NOMO-1 treated with DMSO at 0.1 percent for 48 hours (cell line): ENCODE results near the gene FN3K.

ENCODE experiments used
- DNase-seq: peaks from one replicate; lab custom pipeline; 2025; ENCODE audit not compliant: unreplicated experiment; lab: John Stamatoyannopoulos, UW

FN3K gene

DNA sequence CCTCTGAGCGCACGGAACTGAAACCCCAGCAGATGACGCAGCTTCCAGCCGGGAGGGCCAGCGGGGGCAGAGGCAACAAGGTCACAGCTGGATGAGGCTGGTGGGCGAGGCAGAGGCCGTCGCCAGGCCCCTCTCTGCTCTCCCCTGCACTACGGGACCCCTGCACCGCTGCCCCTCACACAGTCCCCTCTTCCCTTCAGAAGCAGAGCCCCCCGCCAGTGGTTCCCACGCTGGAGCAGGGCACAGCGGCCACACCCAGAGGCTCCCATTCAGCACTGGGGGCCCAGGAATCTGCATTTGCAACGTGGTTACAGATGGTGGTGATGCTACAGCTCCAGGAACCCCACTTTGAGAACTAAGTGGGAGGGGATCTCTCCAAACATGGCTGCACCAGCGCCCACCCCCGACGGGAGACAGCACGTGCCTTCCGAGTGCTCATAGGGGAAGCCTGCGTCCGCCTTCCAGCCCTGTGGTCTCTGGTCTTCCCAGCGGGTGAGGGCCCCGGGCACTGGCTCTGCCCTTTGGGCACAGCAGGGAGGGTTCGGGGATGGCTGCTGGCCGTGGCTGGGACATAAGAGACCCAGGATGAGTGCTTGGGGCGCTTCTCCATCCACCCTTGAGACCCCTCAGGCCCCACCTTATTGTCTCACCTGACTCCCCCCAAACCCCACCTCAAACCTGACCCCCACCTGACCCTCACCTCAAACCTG, 32.2 kb upstream of the FN3K start:
- DNase-seq, result no peak

DNA sequence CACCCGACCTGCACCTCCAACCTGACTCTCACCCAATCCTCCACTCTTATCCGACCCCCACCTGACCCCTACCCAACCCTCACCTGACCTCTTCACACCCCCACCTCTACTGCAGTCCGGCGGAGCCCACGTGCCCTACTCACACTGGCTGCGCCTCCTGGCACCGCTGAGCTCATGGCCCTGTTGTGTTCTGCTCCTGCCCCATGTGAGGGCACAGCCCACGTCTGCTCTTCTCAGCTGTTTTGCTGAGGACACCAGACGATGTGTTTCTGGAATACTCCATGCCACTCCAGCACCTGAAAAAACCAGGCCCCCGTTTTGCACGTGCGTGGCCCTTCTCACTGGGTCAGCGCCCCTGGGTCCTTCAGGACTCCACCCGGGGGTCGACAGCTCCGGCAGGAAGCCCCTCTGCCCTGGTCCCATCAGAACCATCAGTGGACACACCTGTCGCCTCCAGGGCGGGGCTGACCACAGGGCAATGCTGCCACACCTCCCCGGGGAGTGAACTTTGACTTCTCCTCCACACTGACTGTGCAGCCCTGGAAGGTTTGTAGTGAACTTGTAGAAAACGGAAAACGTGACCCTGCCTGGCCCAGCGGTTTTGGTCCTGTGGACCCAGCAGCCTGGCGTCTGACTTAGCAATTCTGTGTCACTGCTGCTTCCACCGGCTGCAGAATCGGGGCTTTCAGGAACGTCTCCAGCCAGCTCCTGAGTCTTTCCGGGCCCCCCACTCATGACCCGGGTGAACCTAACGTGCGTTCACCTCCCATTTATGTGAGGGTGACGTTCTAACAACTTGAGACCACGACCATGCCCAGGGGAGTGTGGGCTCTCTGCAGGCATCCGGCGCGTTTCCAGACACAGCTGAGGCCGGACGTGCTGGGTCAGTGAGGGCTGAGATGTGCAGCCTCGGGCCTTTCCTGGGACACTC, 31.2 kb upstream of the FN3K start:
- no peak for DNase-seq

DNA sequence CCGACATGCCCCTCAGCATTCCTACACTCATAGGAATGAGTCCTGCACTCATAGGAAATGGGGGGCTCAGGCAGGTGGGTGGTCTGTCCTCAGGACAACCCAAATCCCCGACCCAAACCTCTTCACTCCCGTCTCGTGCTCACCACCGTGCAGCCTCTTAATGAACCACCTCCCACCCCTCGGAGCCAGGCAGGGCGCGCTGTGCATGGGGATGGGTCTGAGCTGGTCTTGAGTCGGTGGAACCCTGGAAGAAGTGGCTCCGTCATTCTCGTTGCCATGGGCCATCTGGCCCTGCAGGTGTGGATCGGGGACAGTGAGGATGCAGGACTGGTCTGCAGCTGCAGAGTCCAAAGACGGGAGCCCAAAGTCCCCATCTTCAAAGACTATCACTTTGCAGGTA, 30.5 kb upstream of the FN3K start:
- DNase-seq, result no peak

DNA sequence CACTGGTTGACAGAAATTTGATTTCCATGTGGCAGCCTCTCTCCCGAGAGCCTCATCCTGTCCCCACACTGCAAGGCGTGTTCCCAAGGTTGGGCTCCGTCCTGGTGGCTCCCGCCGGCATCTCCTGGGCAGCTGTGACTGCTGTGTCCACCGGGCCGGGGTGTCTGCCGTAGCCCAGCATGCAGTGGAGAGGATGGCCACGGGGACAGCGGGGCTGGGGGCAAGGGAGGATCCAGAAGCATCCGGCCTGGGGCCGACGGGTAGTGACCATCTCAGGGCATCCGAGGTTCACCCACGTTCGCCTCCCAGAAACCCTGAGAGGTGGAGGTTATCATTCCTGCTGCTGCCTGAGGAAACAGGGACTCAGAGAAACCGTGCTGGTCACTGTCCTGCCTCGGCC, 29.7 kb upstream of the FN3K start:
- no peak for DNase-seq

DNA sequence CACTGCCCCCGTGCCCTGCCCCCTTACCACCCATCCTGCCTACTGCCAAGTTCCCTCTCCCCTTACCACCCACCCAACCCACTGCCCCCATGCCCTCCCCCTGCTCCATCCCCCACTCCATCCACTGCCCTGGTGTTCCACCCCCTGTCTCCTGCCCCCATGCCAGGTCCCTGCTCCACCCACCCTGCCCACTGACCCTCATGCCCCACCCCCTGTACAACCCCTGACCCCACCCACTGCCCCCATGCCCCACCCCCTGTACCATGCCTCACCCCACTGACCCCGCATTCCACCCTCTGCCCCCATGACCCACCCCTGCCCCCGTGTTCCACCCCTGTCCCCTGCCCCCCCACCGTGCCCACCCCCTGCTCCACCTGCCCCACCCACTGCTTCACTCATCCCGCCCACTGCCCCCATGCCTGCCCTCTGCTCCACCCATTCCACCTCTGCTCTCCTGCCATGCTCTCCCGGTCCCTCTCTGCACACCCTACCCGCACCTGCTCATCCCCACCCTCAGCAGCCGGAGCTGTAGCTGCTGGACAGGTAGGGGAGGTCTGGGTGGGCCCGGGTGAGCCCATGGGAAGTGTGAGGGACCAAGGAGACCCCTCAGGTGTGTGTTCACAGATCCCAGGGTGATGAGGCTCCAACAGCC, 26.3 kb upstream of the FN3K start:
- DNase-seq, result no peak

DNA sequence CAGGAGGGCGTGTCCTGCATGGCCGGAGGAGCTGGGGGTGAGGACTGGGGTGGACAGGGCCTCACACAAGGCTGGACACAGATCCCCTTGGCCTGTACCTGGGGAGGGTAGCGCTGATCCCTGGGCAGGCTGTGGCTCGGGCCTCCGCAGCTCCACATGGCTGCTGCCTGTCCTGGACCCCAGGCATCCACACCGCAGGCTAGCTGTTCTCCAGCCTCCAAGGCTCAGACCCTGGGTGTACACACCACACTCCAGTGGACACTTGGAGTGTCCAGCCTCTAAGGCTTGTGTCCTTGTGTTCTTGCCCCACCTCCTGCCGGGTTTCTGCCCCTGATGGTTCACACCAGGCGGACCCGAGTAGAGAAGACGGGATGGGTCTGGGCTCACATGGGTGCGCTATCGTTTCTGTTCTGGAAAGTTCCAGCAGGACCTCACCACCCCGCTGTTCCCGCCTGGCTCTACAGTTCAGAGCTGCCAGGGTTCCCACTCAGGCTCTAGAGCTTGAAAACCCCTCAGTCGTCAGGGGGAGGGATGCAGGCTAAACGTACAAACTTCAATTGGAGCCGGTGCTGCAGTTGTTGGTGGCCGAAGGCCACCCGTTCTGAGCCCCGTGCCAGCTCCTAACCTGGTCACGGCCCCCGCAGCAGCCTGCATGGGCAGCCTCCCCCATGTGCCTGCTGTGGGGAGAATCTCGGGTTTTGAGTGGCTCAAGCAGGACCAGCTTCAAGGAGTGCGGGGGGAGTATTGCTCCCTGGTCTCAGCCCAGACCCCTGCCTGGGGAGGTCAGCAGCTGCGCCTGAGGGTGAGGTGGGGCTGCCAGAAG, 25.5 kb upstream of the FN3K start:
- DNase-seq, result no peak

DNA sequence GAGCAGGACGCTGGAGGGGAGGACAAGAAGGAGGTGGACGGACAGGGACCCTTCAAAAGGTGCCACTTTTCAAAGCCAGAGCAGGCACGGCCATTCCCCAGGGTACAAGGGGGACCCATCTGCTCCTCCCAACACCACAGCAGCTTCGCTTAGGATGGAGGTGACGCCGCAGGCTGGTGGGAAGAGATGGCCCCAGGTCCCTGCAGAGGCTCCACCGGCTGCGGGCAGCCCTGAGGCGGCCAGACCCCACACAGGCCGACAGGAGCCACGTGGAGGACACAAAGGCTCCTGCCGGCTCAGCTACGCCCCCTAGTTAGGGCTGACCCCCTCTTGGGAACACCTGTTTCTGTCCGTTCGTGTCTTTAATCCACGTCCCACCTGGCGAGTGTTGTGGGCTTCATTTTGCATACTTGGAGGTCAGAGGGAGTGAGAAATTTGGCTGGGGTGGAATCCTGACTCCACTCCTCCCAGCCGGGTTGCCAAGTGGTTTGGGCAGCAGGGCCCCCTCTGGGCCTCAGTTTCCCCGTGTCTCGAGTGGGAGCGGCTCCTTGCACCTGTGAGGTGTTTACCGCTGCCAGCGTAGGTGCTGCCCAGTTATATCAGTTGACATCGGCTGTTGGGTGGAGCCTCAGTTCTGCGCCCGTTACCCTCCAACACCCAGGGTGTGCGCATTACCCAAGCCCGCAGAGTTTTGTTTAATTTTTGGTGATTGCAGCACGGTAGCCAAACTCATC, 24.7 kb upstream of the FN3K start:
- DNase-seq, result no peak

DNA sequence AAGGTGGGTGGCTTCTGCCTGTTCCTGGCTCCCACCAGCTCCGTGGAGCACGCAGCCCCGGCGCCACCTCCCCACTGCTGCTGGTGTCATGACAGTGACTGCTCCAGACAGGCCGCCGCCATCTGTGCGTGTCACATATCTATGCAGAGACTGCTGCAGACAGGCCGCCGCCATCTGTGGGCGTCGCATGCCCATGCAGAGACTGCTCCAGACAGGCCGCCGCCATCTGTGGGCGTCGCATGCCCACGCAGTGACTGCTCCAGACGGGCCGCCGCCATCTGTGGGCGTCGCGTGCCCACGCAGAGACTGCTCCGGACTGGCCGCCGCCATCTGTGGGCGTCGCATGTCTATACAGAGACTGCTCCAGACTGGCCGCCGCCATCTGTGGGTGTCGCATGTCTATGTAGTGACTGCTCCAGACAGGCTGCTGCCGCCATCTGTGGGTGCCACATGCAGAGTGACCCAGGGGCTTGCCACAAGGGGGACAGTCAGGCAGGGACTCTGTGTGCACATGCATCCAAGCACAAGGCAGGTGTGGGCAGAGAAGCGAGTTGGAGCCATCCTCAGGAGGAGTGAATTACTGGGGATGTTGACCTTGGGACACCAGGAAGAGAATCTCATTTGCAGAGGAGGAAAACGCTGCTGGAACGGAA, 22.2 kb upstream of the FN3K start:
- no peak for DNase-seq

DNA sequence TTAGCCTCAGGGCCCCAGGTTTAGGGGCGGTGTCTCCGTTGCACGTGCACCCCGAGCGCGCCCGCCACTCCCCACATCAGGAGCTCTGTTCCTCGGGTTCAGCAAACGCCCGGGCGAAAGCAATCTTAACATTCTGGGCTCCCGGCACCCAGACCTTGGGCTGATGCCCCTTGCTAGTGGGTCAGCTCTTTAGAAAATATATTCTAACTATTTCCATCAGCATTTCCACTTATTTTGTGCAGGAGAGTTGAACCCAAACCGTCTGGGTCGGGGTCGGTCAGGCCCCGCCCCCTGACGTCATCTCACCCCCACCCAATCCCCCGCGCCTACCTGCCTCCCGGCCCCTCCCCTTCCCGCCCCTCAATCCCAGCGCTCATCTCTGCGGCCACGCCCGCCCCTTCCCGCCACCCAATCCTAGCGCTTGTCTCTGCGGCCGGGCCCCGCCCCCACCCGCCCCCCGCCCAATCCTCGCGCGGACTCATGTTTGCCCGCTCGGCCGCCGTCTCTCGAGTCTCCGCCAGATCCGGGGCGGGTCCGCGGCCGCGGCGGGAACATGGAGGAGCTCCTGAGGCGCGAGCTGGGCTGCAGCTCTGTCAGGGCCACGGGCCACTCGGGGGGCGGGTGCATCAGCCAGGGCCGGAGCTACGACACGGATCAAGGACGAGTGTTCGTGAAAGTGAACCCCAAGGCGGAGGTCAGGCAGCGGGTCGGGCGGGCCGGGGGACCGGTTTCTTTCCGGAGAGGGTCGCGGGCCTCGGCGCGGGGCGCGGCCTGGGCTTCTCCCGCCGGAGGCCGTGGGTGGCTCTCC, 19.0 kb upstream of the FN3K start, which contains the start of gene FN3KRP:
Gene FN3KRP (plus strand): TSS at position 504 of the 808 bp plus-strand sequence. CDS start 50 bp downstream, at position 554.
- DNase-seq, result peak; percentile 90

DNA sequence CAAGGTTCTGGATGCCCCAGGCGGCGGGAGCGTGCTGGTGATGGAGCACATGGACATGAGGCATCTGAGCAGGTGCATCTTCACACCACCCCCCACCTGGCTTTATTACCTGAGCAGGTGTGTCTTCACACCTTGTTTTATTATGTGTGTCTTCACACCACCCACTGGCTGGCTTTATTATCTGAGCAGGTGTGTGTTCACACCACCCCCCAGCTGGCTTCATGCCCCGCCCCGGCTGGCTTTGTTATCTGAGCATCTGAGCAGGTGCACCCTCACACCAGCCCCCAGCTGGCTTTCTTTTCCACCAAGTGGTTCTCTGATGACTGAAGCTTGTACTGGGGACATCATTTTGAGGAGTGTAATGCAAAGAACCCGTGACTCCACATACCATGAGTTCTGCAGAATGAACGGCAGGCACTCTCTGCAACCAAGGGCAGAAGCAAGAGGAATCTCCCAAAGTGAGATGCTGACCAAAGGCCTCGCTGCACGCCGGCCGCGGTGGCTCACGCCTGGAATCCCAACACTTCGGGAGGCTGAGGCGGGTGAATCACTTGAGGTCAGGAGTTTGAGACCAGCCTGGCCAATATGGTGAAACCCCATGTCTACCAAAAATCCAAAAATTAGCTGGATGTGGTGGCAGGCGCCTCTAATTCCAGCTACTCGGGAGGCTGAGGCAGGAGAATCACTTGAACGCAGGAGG, 16.3 kb upstream of the FN3K start:
- DNase-seq, result no peak

DNA sequence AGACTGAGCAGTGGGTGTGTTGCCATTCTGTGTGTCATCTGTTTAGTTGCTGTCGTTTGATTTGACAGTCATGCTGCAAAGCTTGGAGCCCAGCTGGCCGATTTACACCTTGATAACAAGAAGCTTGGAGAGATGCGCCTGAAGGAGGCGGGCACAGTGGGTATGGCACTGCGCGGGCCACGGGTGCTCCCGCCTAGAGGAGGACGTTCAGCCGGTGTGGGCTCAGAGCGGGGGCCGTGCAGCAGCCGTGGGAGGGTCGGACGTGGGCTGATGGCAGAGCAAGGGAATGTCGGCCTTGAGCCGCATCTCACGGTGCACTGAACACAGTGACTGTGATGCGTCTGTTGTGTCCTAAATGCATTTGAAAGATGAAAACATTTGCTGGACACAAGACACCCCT, 15.2 kb upstream of the FN3K start:
- DNase-seq, result no peak

DNA sequence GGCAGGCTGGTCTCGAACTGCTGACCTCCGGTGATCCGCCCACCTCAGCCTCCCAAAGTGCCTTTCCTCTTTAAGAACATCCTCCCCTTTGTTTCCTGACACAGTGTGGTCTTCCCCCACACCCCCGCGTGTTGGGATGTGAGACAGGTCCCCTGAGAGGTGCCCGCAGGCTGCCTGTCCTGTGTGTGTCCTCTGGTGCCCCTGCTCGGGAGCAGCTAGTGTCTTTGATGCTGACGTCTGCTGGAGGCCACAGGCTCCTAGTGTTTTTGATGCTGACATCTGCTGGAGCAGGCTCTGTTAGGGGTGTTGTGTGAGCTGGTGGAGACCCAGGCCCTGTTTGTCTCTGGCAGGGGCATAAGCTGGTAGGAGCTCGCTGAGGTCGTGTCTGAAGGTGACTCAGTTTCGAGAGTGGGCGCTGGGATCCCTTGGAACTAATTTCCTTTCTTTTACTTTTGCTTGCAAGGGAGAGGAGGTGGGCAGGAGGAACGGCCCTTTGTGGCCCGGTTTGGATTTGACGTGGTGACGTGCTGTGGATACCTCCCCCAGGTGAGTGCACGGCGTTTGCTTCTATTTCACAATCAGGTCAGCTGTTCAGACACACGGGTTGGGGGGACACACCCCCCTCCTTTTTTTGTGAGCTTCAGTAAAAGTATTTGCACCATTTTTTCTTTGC, 12.9 kb upstream of the FN3K start:
- DNase-seq, result no peak

DNA sequence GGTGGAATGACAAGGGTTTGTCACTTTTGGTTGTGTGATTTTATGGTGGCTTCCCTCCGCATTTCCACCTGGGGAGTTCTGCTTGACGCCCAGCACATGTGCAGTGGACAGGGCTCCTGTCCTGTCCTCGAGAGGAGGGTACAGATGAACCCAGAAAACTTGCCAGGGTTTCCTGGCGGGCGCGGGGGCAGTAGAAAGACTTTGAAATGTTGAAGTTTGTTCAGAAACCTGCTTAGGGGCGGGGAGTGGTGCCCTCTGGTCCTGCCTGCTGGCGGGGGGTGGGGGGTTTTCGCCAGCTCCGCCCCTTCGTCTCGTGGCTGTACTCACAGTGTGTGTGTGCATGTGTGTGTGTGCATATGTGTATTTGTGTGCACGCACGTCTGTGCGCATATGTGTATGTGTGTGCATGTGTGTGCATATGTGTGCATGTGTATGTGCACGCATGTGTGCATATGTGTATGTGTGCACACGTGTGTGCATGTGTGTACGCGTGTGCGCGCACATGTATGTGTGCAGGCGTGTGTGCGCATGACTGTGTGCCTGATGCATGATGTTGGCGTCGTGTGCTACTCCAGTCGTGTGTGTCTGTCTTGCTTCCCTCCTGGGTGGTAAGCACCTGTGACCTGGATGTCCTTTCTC, 12.1 kb upstream of the FN3K start:
- DNase-seq, result no peak

DNA sequence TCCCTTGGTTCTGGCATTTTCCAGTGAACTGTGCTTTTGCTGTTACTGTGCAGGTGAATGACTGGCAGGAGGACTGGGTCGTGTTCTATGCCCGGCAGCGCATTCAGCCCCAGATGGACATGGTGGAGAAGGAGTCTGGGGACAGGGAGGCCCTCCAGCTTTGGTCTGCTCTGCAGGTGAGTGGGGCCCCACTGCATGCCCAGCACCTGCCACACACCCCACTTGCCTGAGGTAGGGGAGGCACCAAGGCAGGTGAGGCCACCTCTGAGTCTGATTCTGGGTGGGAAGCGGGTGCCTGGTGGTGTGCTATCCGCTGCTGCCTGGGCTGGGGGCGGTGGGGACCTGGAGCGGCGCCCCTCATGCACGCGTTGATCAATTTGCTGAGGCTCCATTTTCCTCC, 9.0 kb upstream of the FN3K start:
- DNase-seq, result no peak

DNA sequence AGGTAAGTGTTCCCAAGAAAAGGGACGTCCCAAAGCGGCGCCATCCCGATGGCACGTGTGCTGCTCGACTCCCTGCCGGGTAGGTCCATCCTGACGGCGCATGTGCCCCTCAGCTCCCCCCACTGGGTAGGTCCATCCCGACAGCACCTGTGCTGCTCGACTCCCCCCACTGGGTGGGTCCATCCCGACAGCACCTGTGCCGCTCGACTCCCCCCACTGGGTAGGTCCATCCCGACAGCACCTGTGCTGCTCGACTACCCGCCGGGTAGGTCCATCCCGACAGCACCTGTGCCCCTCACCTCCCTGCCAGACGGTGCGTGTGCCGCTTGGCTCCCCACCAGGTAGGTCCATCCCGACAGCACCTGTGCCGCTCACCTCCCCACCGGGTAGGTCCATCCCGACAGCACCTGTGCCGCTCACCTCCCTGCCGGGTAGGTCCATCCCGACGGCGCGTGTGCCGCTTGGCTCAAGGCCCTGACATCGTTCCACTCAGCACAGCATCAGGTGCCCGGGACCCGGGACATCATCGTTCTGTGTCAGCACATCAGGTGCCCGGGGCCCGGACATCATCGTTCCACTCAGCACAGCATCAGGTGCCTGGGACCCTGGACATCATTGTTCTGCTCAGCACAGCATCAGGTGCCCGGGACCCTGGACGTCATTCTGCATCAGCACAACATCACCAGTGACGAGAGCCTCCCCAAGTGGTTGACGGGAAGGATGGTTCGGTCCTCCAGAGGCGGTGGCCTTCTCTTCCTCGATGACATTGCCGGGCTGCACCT, 5.7 kb upstream of the FN3K start:
- no peak for DNase-seq

DNA sequence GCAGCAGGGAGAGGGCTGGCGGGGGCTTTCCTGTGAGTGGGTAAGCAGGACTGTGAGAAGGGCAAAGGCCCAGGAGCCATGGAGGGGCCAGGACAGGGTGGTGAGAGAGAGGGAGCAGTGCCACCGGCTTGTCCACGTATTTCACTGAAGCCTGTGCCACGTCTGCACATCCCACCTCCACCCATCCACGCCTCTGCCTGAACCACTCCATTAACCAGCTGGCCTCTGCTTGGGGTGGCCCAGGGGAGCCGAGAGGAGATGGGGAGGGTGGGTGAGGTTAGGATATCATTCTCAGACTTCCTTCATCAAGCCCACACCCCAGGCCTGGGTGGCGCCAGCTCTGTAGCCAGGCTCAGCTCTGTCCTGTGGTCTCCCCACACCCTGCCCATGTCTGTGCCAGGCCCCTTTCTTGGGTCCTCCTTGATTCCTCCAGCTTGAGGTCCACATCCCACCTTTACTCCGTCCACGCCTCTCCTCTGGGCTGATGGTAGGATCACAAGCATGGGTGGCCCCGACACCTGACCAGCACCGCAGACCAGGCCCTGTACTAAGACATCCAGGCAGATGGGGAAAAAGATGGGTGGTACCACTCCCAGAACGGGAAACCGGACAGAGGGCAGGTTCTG, 3.2 kb upstream of the FN3K start:
- DNase-seq, result no peak
